Body of pancreas (tissue), 4 donors: ENCODE measurements around the gene SLC16A5.

Experiments
- CTCF ChIP-seq, 7 experiments: fragments of 450-650 bp in 4 of 7; fragments of 200-600 bp in 3 of 7; sonication (generic) in 3 of 7; IDR thresholded peaks; one replicate each; pipeline ENCODE4 v1.5.1; 2016 to 2019; ENCODE audit warnings: antibody characterized with exemption in 7 of 7
- POLR2A ChIP-seq, 3 donors: fragments of 450-650 bp; IDR thresholded peaks; one replicate each; pipeline ENCODE4 v1.6.1; 2016; ENCODE audit warnings: antibody characterized with exemption in 3 of 3, mild to moderate bottlenecking in 2 of 3

DNA sequence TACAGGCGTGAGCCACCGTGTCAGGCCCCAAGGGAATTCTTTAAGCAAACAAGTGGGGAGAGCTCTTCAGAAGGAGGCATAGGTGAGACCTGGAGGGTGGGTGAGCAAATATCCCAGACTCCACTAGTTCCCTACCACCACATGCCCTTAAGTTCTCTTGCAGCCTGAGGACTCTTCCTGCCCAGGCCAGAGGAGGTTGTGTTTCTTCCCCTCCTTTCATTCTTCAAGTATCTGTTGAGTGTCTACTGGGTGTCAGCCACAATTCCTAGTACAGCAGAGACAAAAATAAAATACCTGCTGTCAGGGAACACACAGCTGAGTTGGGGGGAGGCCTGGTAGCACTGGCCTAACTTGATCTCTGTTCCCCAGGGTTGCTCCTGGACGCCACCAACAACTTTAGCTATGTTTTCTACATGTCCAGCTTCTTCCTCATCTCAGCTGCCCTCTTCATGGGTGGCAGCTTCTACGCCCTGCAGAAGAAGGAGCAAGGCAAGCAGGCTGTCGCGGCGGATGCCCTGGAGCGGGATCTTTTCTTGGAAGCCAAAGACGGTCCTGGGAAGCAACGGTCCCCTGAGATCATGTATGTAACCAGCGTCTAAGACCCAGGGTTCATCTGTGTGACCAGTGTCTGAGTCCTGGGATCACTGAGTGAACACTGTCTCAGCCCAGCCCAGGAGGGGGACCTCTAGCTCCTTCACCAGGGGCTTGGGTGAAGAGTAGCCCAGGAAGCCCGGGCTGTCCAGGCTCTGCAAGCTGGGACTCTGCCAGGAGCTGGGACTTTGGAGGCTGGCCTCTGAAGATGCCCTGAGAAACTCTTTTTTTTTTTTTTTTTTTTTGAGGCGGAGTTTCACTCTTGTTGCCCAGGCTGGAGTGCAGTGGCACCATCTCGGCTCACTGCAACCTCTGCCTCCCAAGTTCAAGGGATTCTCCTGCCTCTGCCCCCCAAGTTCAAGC, 16.1 kb downstream of the SLC16A5 start:
- TF ChIP-seq CTCF (IDR thresholded peaks at IDR 0.05) (no peak), POLR2A (IDR thresholded peaks at IDR 0.05) (no peak)
